Gastroesophageal sphincter (tissue), 4 donors: Measurements from ENCODE around the gene KCNH1. TPM values are rescaled to one million over a fixed set of nuclear protein-coding genes. Genes with fewer than 3 reads are reported as not detected.

Experiments
- ATAC-seq: fragments of 150-250 bp; one replicate; pipeline ENCODE4 v1.9.1; 2016; ENCODE audit warnings: mild to moderate bottlenecking, moderate library complexity
- H3K27ac ChIP-seq, 4 donors: fragments of 200-600 bp; sonication (generic) in 3 of 4; 1 replicate in 3 of 4; 2 replicates in 1 of 4; pipeline ENCODE4 v1.5.1; 2016 to 2019
- H3K27me3 ChIP-seq: fragments of 200-600 bp; sonication (generic); one replicate; pipeline ENCODE4 v1.5.1; 2019
- H3K36me3 ChIP-seq, 2 donors: fragments of 200-600 bp; sonication (generic); one replicate each; pipeline ENCODE4 v1.5.1; 2019; ENCODE audit warnings: control low read depth in 1 of 2
- H3K4me1 ChIP-seq, 3 donors: fragments of 200-600 bp; sonication (generic); 1 replicate in 2 of 3; 2 replicates in 1 of 3; pipeline ENCODE4 v1.5.1; 2016 to 2019; ENCODE audit warnings: control low read depth in 2 of 3
- H3K4me3 ChIP-seq, 2 donors: fragments of 200-600 bp; sonication (generic); one replicate each; pipeline ENCODE4 v1.5.1; 2019; ENCODE audit warnings: mild to moderate bottlenecking in 1 of 2, moderate library complexity in 1 of 2
- H3K9me3 ChIP-seq, 3 donors: fragments of 200-600 bp; sonication (generic); one replicate each; pipeline ENCODE4 v1.5.1; 2017 to 2019; ENCODE audit warnings: control low read depth in 2 of 3
- EP300 ChIP-seq: sonication (generic); formaldehyde crosslinking; IDR thresholded peaks from one replicate; pipeline ENCODE4 v1.6.1; 2017; ENCODE audit warnings: antibody characterized with exemption, mild to moderate bottlenecking
- POLR2A ChIP-seq, 2 donors: fragments of 450-650 bp; IDR thresholded peaks; one replicate each; pipeline ENCODE4 v1.6.1; 2017; ENCODE audit warnings: antibody characterized with exemption in 2 of 2, mild to moderate bottlenecking in 2 of 2, moderate library complexity in 1 of 2
- POLR2AphosphoS5 ChIP-seq: sonication (generic); formaldehyde crosslinking; IDR thresholded peaks from one replicate; pipeline ENCODE4 v1.6.1; 2017; ENCODE audit warnings: antibody characterized with exemption
- WGBS, 2 donors: methylation state at CpG; one replicate each; pipeline ENCODE4 v1.1.5; 2018; ENCODE audit warnings: low coverage in 1 of 2; 5-methylcytosine and 5-hydroxymethylcytosine counted together
- total RNA-seq, 4 donors: library from RNA; depleted of rRNA; stranded (reverse); fragments of >200 nt; gene quantifications; one replicate each; pipeline ENCODE4 v1.1.0, GENCODE V29; 2016
- TF ChIP-seq, protein P1 (sequence below), 4 experiments: fragments of 200-600 bp in 2 of 4; fragments of 450-650 bp in 2 of 4; sonication (generic) in 1 of 4; IDR thresholded peaks; one replicate each; pipeline ENCODE4 v1.5.1; 2017 to 2019; ENCODE audit warnings: antibody characterized with exemption in 4 of 4, mild to moderate bottlenecking in 2 of 4, moderate library complexity in 2 of 4

The KCNH1 gene
- total RNA-seq, 4 donors from 2014 or later = 0.15 to 2.3 (median 1.2) TPM

DNA sequence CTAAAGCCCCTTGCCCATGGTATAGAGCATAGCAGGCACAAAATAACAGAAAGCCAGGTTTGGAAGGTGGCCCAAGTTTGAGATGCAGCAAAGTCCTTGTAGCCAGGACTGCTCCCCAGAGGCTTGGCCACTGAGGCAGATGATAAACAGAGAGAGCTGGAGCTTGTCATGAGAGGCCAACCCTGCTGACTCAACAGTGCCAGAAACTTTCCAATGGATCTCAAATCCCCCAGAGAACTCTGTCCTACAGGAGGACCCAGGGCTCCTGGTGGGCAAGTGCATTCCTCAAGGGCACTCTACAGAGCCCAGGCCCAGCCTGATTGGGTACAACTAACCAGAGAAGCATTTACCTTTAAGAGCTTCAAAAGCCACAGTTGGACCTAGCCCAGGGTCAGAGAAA is 280.7 kb downstream of the KCNH1 start:
- H3K36me3 ChIP-seq = no peaks in the 10 kb centered on the region
- ATAC-seq = no peak
- no peak overlapping the region for H3K4me3 ChIP-seq
- no peaks in the 10 kb centered on the region for H3K4me1 ChIP-seq
- no peak for TF ChIP-seq EP300
- no peak for TF ChIP-seq POLR2AphosphoS5
- TF ChIP-seq, protein P1, sequence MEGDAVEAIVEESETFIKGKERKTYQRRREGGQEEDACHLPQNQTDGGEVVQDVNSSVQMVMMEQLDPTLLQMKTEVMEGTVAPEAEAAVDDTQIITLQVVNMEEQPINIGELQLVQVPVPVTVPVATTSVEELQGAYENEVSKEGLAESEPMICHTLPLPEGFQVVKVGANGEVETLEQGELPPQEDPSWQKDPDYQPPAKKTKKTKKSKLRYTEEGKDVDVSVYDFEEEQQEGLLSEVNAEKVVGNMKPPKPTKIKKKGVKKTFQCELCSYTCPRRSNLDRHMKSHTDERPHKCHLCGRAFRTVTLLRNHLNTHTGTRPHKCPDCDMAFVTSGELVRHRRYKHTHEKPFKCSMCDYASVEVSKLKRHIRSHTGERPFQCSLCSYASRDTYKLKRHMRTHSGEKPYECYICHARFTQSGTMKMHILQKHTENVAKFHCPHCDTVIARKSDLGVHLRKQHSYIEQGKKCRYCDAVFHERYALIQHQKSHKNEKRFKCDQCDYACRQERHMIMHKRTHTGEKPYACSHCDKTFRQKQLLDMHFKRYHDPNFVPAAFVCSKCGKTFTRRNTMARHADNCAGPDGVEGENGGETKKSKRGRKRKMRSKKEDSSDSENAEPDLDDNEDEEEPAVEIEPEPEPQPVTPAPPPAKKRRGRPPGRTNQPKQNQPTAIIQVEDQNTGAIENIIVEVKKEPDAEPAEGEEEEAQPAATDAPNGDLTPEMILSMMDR (IDR thresholded peaks at IDR 0.05) = no peak
- TF ChIP-seq POLR2A (IDR thresholded peaks at IDR 0.05) = no peak
- H3K9me3 ChIP-seq = no peaks in the 10 kb centered on the region
- no peak overlapping the region for H3K27ac ChIP-seq
- H3K27me3 ChIP-seq = no peaks in the 10 kb centered on the region

DNA sequence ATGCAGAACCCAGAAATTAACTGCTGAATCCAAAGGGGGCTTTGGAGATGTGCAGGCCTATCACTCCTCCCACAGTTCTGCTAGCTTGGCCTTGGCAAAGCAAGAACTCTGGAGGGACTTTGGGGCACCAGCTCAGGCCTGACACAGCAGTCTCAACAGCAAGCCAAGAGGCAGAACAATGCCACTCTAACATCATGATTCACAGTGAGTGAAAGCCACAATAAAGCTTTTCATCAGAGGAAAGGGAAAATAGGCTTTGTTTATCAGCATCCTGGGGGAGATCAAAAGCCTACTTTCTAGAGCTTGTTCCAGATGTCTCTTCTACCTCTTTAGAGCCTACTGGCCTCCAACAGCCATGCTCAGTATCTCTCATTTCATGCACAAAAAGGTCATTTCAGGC is 283.4 kb downstream of the KCNH1 start:
- H3K9me3 ChIP-seq = no peaks in the 10 kb centered on the region
- no peak for ATAC-seq
- no peak overlapping the region for H3K27ac ChIP-seq
- H3K27me3 ChIP-seq = no peaks in the 10 kb centered on the region
- TF ChIP-seq EP300 (no peak), POLR2A (IDR thresholded peaks at IDR 0.05) (no peak), POLR2AphosphoS5 (no peak)
- TF ChIP-seq, protein P1 (IDR thresholded peaks at IDR 0.05) = no peak
- no peaks in the 10 kb centered on the region for H3K4me1 ChIP-seq
- no peak overlapping the region for H3K4me3 ChIP-seq
- H3K36me3 ChIP-seq = no peaks in the 10 kb centered on the region

DNA sequence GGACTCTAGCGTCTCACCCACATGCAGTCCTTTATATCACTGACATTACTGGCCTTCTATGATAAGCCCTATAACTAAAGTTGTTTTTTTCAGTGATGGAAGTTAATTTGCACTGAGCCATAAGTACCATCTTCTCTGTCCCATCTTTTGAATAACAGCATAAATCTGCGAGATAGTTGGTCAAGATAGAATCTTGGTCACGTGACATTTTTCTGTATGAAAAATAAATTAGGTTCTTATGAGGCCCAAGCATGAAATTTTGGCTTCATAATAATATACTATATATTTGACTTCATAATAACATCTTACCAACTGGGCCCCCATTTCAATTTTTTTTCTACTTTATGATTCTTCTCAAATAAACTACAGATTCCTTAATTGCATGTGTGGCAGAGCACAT is 285.5 kb downstream of the KCNH1 start:
- Histone ChIP-seq H3K36me3 (no peaks in the 10 kb centered on the region), H3K27me3 (no peaks in the 10 kb centered on the region), H3K4me3 (no peak overlapping the region), H3K4me1 (no peaks in the 10 kb centered on the region), H3K9me3 (no peaks in the 10 kb centered on the region), H3K27ac (no peak overlapping the region)
- WGBS, 2 donors = 83 to 97% methylated on average over 3 of the region's 3 CpGs
- TF ChIP-seq EP300 = no peak
- TF ChIP-seq, protein P1 (IDR thresholded peaks at IDR 0.05) = no peak
- no peak for TF ChIP-seq POLR2A (IDR thresholded peaks at IDR 0.05)
- no peak for TF ChIP-seq POLR2AphosphoS5
- ATAC-seq = no peak

DNA sequence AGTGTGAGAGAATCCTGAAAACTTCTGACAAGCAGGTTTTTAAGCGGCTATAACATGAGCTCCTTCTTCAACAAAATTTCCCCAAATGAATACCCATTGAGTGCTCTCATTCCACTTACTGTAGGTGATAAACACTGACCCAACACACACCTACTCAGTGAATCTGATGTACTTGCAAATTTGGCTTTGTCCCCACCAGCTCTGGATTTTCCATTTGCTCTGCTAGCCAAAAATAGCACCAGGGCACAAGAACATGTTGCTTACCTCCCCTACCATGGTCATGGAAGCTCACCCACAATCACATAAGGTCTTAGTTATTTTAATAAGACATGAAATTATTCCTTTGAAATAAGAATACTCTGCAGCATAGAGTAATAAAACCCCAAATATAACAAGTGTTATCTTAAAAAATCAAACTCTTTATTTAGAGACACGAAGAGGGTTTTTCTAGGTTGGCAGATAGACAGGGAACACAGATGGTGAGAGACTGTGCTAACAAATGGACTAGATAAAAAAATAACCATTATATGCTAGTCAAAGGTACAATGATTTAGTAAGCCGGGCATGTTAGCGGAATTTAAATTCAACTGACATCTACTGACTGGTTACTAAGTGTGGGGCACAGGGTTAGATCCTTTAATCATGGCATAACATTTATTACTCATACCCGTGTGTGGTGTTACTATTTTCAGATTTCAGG is 291.9 kb downstream of the KCNH1 start:
- no peaks in the 10 kb centered on the region for H3K4me1 ChIP-seq
- no peak overlapping the region for H3K4me3 ChIP-seq
- H3K36me3 ChIP-seq = no peaks in the 10 kb centered on the region
- no peak for ATAC-seq
- H3K27ac ChIP-seq = no peak overlapping the region
- no peaks in the 10 kb centered on the region for H3K9me3 ChIP-seq
- no peak for TF ChIP-seq EP300
- TF ChIP-seq, protein P1 (IDR thresholded peaks at IDR 0.05) = no peak
- no peak for TF ChIP-seq POLR2A (IDR thresholded peaks at IDR 0.05)
- TF ChIP-seq POLR2AphosphoS5 = no peak
- H3K27me3 ChIP-seq = no peaks in the 10 kb centered on the region
- 74 to 78% methylated on average over 5 of the region's 5 CpGs for WGBS, 2 donors
